Naive thymus-derived CD8-positive, alpha-beta T cell (primary cell): ENCODE measurements around the gene ALAD. TPM values are rescaled to one million over a fixed set of nuclear protein-coding genes. Genes with fewer than 3 reads are reported as not detected.
A peak's percentile ranks its signal among the peaks of the same experiment; 100 is the strongest.
"Not testable (repeated sequence)": the region's sequence is repeated elsewhere in the genome, so short reads cannot be mapped to it uniquely, and the experiment has no call there.

Experiments
- ATAC-seq, 2 donors: fragments of 150-1000 bp; cut with Tn5 transposase in 1 of 2; sonication (Bioruptor Pico), chemical (Tn5 transposase) in 1 of 2; 1 replicate in 1 of 2; 2 replicates in 1 of 2; pipeline ENCODE4 v1.10.0; 2021; ENCODE audit warnings: mild to moderate bottlenecking in 2 of 2, moderate library complexity in 2 of 2
- POLR2A ChIA-PET: fragments of 350-600 bp; sonication (Branson Sonifier 250); formaldehyde crosslinking; loops from one replicate; lab custom pipeline; 2021; ENCODE audit warnings: antibody characterized with exemption; lab: Charles Lee
- DNase-seq, 10 donors: peaks; one replicate each; pipeline versions ENCODE4 v3.0.0 to v3.0.0-alpha.2; 2020 to 2022
- H3K27ac Mint-ChIP-seq, 10 donors: one replicate each; pipeline ENCODE4 v1.8.0; 2020 to 2022; ENCODE audit warnings: mild to moderate bottlenecking in 10 of 10, mixed read lengths in 10 of 10, moderate library complexity in 4 of 10, inconsistent platforms in 1 of 10
- H3K27me3 Mint-ChIP-seq, 5 donors: one replicate each; pipeline ENCODE4 v1.8.0; 2021 to 2022; ENCODE audit warnings: mixed read lengths in 5 of 5
- H3K36me3 Mint-ChIP-seq, 3 donors: one replicate each; pipeline ENCODE4 v1.8.0; 2020 to 2022; ENCODE audit warnings: mixed read lengths in 3 of 3, mild to moderate bottlenecking in 2 of 3, inconsistent platforms in 1 of 3
- H3K4me1 Mint-ChIP-seq, 4 donors: one replicate each; pipeline ENCODE4 v1.8.0; 2021 to 2022; ENCODE audit warnings: mixed read lengths in 4 of 4
- H3K4me3 Mint-ChIP-seq, 10 donors: one replicate each; pipeline ENCODE4 v1.8.0; 2020 to 2022; ENCODE audit warnings: mild to moderate bottlenecking in 10 of 10, mixed read lengths in 10 of 10, moderate library complexity in 6 of 10, inconsistent platforms in 1 of 10
- H3K9me3 Mint-ChIP-seq, 9 donors: one replicate each; pipeline ENCODE4 v1.8.0; 2020 to 2022; ENCODE audit warnings: mixed read lengths in 9 of 9, mild to moderate bottlenecking in 3 of 9, inconsistent platforms in 1 of 9, moderate library complexity in 1 of 9
- polyA plus RNA-seq, 3 donors: library from polyadenylated mRNA; unstranded; fragments of 300-500 nt; fragmentation: Illumina TruSeq; gene quantifications; one replicate each; pipeline ENCODE4 v1.2.3, GENCODE V29; 2021
- total RNA-seq, 8 experiments: library from RNA in 2 of 8; stranded (reverse) in 2 of 8; gene quantifications; one replicate each; pipeline ENCODE4 v1.2.3 and lab custom pipeline; 2021 to 2026

The ALAD gene
- total and polyA plus RNA-seq, 5 experiments from 2014 or later = 19.2 to 47.1 (median 29.4) TPM

- Mint-ChIP-seq H3K9me3 (no peaks in the 10 kb centered on the region), H3K27me3 (no peaks in the 10 kb centered on the region), H3K27ac (no peak overlapping the region), H3K4me3 (no peak overlapping the region), H3K4me1 (peaks cover 0 to 5% (median 2%) of the 10 kb centered on the region in 4 donors), H3K36me3 (peaks cover 0 to 6% (median 0%) of the 10 kb centered on the region in 3 donors)
- ATAC-seq = no peak
- no peak for DNase-seq
- POLR2A ChIA-PET = no interaction called here
Observed at GRCh38 chr9:113368348-113368981, 32.6 kb downstream of the ALAD start.

- DNase-seq, ATAC-seq, H3K4me3 Mint-ChIP-seq, H3K4me1 Mint-ChIP-seq, H3K27me3 Mint-ChIP-seq, H3K36me3 Mint-ChIP-seq, POLR2A ChIA-PET, H3K9me3 Mint-ChIP-seq, H3K27ac Mint-ChIP-seq: not testable (repeated sequence)
Observed at GRCh38 chr9:113365652-113366051, 35.4 kb downstream of the ALAD start.

DNA sequence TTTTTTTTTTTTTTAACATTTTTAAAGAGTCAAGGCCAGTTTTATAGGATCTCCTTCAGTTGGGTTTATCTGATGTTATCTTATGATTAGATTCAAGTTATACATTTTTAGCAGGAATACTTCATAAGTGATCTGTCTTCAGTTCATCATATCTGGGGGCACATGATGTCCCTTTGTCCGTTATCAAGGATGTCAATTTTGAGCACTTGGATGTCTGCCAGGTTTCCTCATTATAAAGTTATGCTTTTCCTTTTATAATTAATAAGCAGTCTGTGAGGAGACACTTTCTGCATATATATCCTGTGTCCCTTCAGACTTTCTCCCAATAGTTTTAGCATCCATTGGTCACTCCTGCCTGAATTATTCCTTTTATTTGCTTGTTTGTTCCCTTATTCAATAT is 36.1 kb downstream of the ALAD start:
- POLR2A ChIA-PET = interaction anchor here (0.7 kb wide), 1 partner anchor 20 kb away, joined by 3 read pairs; no protein-coding TSS in a partner anchor
- Mint-ChIP-seq H3K27ac (no peak overlapping the region), H3K36me3 (no peaks in the 10 kb centered on the region), H3K4me3 (no peak overlapping the region), H3K27me3 (peaks cover 0 to 3% (median 0%) of the 10 kb centered on the region in 5 donors), H3K9me3 (no peaks in the 10 kb centered on the region), H3K4me1 (peaks cover 0 to 2% (median 0%) of the 10 kb centered on the region in 4 donors)
- ATAC-seq (no peak), DNase-seq (no peak)

DNA sequence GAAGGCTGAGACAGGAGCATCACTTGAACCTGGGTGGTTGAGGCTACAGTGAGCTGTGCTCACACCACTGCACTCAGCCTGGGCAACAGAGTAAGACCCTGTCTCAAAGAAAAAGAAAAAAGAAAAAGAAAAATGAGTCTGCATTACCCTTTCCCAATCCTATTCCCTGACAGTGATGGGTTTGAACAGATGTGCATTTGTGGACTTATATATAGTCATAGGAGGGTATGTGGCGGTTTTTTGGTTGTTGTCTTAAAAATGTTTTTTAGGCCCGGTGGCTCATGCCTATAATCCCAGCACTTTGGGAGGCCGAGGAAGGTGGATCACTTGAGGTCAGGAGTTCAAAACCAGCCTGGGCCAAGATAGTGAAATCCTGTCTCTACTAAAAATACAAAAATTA is 37.7 kb downstream of the ALAD start:
- Mint-ChIP-seq H3K4me1 (peaks cover 0 to 2% (median 0%) of the 10 kb centered on the region in 4 donors), H3K27ac (no peak overlapping the region), H3K9me3 (no peaks in the 10 kb centered on the region), H3K36me3 (no peaks in the 10 kb centered on the region), H3K4me3 (no peak overlapping the region), H3K27me3 (peaks cover 0 to 3% (median 0%) of the 10 kb centered on the region in 5 donors)
- ATAC-seq = no peak
- POLR2A ChIA-PET = no interaction called here
- no peak for DNase-seq

DNA sequence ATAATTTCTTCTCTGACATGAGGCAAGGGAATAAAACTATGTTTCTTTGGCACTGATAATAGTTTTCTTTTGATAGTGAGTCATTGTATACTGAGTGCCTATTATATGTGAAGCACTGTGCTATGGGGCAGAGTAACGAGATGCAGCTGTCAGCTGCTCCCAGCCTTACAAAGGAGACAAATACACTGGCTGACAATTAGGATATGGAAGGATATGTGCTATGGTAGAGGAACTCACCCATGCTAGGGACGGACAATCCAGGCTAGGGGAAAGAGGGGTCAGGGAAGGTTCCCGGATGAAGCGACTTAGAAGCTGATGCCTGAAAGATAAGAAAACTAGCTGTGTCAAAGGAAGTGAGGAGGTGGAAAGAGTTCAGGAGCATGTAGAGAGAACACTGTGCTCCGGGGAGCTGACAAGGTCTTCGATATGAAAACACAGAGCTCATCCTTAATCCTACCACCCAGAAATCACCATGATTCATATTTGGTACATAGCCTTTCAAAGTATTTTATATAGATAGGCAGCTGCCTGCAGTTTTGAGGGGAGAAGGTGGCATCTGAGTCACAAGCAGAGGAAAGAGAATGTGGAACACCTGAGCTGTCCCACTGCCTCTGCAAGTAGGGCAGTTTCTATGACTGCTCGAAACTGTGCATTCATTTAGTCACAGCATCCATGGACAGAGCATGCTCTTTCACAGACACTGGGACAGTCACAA is 39.6 kb downstream of the ALAD start:
- DNase-seq (no peak), ATAC-seq (no peak)
- Mint-ChIP-seq H3K27me3 (peaks cover 0 to 5% (median 0%) of the 10 kb centered on the region in 5 donors), H3K4me1 (peaks cover 0 to 2% (median 0%) of the 10 kb centered on the region in 4 donors), H3K27ac (no peak overlapping the region), H3K36me3 (no peaks in the 10 kb centered on the region), H3K9me3 (no peaks in the 10 kb centered on the region), H3K4me3 (no peak overlapping the region)
- POLR2A ChIA-PET = no interaction called here

DNA sequence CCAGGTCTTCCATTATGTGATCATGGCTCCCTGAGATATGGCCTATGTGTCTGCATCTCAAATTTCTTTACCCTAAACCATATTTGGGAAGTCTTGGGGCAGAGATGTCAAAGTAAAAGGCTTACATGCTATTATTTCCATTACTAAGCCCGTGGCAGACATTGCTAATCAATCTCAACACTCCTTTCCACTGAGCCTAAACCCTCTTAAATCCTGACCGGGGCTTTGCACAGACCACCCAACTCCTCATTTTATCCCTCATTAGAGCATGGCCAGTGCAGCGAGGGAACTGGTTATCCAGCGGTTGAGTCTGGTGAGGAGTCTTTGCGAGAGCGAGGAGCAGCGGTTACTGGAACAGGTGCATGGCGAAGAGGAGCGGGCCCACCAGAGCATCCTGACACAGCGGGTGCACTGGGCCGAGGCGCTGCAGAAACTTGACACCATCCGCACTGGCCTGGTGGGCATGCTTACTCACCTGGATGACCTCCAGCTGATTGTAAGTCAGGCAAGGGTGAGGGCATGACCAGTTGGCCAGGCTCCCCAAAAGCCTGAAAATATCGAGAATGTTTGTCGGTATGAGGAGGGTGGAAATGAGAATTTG is 40.7 kb downstream of the ALAD start:
- ATAC-seq (no peak), DNase-seq (no peak)
- Mint-ChIP-seq H3K27me3 (peaks cover 0 to 5% (median 0%) of the 10 kb centered on the region in 5 donors), H3K4me3 (no peak overlapping the region), H3K36me3 (no peaks in the 10 kb centered on the region), H3K27ac (no peak overlapping the region), H3K9me3 (no peaks in the 10 kb centered on the region), H3K4me1 (peaks cover 0 to 2% (median 0%) of the 10 kb centered on the region in 4 donors)
- POLR2A ChIA-PET = interaction anchor here (1.1 kb wide), 1 partner anchor 10 kb away, joined by 4 read pairs; no protein-coding TSS in a partner anchor

DNA sequence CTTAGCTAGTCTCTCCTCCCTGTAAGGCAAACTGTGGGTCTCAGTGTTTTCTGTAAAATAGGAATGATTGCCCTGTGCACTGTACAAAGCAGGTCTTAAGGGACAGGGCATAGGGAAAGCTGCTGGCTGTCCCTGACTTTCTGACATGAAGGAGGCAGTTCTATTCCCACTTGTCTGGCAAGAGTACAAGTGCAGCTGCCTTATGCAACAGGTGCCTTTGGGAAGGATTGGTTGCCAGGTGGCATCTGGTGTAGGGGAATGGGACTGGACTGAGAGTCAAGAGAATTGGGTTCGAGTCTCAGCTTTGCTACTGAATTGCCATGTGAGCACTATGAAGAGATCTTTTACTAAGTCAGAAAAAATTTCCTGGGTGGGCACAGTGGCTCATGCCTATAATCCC is 41.7 kb downstream of the ALAD start:
- POLR2A ChIA-PET = interaction anchor here (1.1 kb wide), 1 partner anchor 9 kb away, joined by 4 read pairs; no protein-coding TSS in a partner anchor
- no peak for ATAC-seq
- Mint-ChIP-seq H3K4me3 (no peak overlapping the region), H3K27ac (no peak overlapping the region), H3K27me3 (peaks cover 0 to 5% (median 0%) of the 10 kb centered on the region in 5 donors), H3K4me1 (peaks cover 0 to 2% (median 0%) of the 10 kb centered on the region in 4 donors), H3K36me3 (no peaks in the 10 kb centered on the region), H3K9me3 (no peaks in the 10 kb centered on the region)
- no peak for DNase-seq

- Mint-ChIP-seq H3K36me3 (no peaks in the 10 kb centered on the region), H3K27me3 (peaks cover 3 to 13% (median 8%) of the 10 kb centered on the region in 5 donors), H3K4me3 (no peak overlapping the region), H3K27ac (no peak overlapping the region), H3K4me1 (peaks cover 0 to 2% (median 0%) of the 10 kb centered on the region in 4 donors), H3K9me3 (no peaks in the 10 kb centered on the region)
- DNase-seq (no peak), ATAC-seq (no peak)
- POLR2A ChIA-PET = no interaction called here
Observed at GRCh38 chr9:113356686-113357292, 44.3 kb downstream of the ALAD start.

DNA sequence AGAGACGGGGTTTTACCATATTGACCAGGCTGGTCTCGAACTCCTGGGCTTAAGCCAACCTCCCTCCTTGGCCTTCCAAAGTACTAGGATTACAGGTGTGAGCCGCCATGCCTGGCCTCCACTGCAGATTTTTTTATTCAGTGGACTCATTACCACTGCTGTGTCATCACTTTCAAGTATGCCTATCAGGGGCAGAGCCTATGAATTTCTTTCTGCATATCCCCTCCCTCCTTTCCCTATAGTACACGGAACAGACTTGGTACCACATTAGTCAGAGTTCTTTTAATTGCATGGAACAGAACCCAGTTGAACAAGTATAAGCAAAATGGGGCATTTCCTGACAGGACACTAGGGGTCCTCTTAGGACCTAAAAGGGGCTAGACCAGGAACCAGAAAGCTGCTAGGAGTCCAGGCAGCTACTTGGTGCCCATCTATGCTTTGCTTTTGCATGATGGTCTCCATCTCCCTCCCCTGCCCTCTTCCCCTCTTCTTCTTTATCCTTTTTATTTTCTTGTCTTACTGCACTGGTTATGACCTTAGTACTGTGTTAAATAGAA is 46.0 kb downstream of the ALAD start:
- Mint-ChIP-seq H3K4me1 (peaks cover 8 to 16% (median 13%) of the 10 kb centered on the region in 4 donors), H3K36me3 (no peaks in the 10 kb centered on the region), H3K27ac (no peak overlapping the region), H3K9me3 (no peaks in the 10 kb centered on the region), H3K27me3 (peaks cover 3 to 30% (median 11%) of the 10 kb centered on the region in 5 donors), H3K4me3 (no peak overlapping the region)
- DNase-seq (no peak), ATAC-seq (no peak)
- POLR2A ChIA-PET = interaction anchor here (1.2 kb wide), 1 partner anchor 20 kb away, joined by 4 read pairs; no protein-coding TSS in a partner anchor

GRCh38 chr9:113352411-113352810 is 48.7 kb downstream of the ALAD start:
- H3K27me3 Mint-ChIP-seq = peaks cover 3 to 33% (median 13%) of the 10 kb centered on the region in 5 donors
- no peak for DNase-seq
- POLR2A ChIA-PET = no interaction called here
- no peak for ATAC-seq
- no peak overlapping the region for H3K4me3 Mint-ChIP-seq
- no peak overlapping the region for H3K27ac Mint-ChIP-seq
- H3K4me1 Mint-ChIP-seq = peaks cover 8 to 24% (median 18%) of the 10 kb centered on the region in 4 donors
- H3K36me3 Mint-ChIP-seq = no peaks in the 10 kb centered on the region
- H3K9me3 Mint-ChIP-seq = no peaks in the 10 kb centered on the region

- H3K36me3 Mint-ChIP-seq = no peaks in the 10 kb centered on the region
- no peak overlapping the region for H3K27ac Mint-ChIP-seq
- no peaks in the 10 kb centered on the region for H3K9me3 Mint-ChIP-seq
- DNase-seq (no peak), ATAC-seq (no peak)
- no peak overlapping the region for H3K4me3 Mint-ChIP-seq
- POLR2A ChIA-PET = no interaction called here
- peaks cover 3 to 33% (median 13%) of the 10 kb centered on the region in 5 donors for H3K27me3 Mint-ChIP-seq
- H3K4me1 Mint-ChIP-seq = peaks cover 8 to 24% (median 18%) of the 10 kb centered on the region in 4 donors
Observed at GRCh38 chr9:113352006-113352405, 49.1 kb downstream of the ALAD start.

GRCh38 chr9:113350937-113351336 is 50.1 kb downstream of the ALAD start:
- peak overlapping the region in 2 of 10 donors; percentile 18 to 84 for H3K27ac Mint-ChIP-seq
- peak overlapping the region; percentile 73 to 88 (median 80) for H3K4me3 Mint-ChIP-seq
- DNase-seq (peak in 2 of 10 donors; percentile 21 to 26), ATAC-seq (peak; percentile 27 to 52)
- H3K27me3 Mint-ChIP-seq = peaks cover 3 to 33% (median 13%) of the 10 kb centered on the region in 5 donors
- H3K36me3 Mint-ChIP-seq = no peaks in the 10 kb centered on the region
- no peaks in the 10 kb centered on the region for H3K9me3 Mint-ChIP-seq
- H3K4me1 Mint-ChIP-seq = peaks cover 8 to 24% (median 18%) of the 10 kb centered on the region in 4 donors
- POLR2A ChIA-PET = interaction anchor here (0.6 to 3.4 kb wide), 4 partner anchors 9 to 76 kb away, joined by 3 to 23 read pairs (median 4); partner anchors contain the start of genes CDC26, PRPF4 and WDR31
